Tibial artery (tissue), 4 donors: Measurements from ENCODE around the gene ZNF469.

Experiments
- DNase-seq, 2 donors: peaks; one replicate each; pipeline ENCODE4 v3.0.0-alpha.2; 2019
- H3K27ac ChIP-seq, 2 donors: fragments of 200-600 bp; sonication (generic) in 1 of 2; 1 replicate in 1 of 2; 2 replicates in 1 of 2; pipeline ENCODE4 v1.5.1; 2018 to 2019; ENCODE audit warnings: mild to moderate bottlenecking in 1 of 2
- H3K27me3 ChIP-seq, 2 donors: fragments of 200-600 bp; sonication (generic) in 1 of 2; one replicate each; pipeline versions ENCODE4 v1.5.1 to v1.6.0; 2016 to 2019
- H3K36me3 ChIP-seq, 3 donors: fragments of 200-600 bp; sonication (generic) in 2 of 3; one replicate each; pipeline ENCODE4 v1.5.1; 2016 to 2019; ENCODE audit warnings: mild to moderate bottlenecking in 2 of 3
- H3K4me1 ChIP-seq, 4 donors: fragments of 200-600 bp; sonication (generic) in 2 of 4; 1 replicate in 3 of 4; 2 replicates in 1 of 4; pipeline ENCODE4 v1.5.1; 2016 to 2019
- H3K4me3 ChIP-seq, 2 donors: fragments of 200-600 bp; sonication (generic) in 1 of 2; 1 replicate in 1 of 2; 2 replicates in 1 of 2; pipeline ENCODE4 v1.5.1; 2018 to 2019; ENCODE audit warnings: mild to moderate bottlenecking in 2 of 2
- H3K9me3 ChIP-seq, 3 donors: fragments of 200-600 bp; sonication (generic) in 1 of 3; one replicate each; pipeline ENCODE4 v1.5.1; 2016 to 2019
- intact Hi-C: fragments of 100-400 bp; cut with DNase I; formaldehyde crosslinking; loops from one replicate; pipeline ENCODE4 v1.15.0; 2023; ENCODE audit warnings: low total_unique reads
- TF ChIP-seq, protein P1 (sequence below), 2 experiments: fragments of 200-600 bp in 1 of 2; fragments of 450-650 bp in 1 of 2; IDR thresholded peaks; one replicate each; pipeline ENCODE4 v1.5.1; 2017 to 2019; ENCODE audit warnings: antibody characterized with exemption in 2 of 2, mild to moderate bottlenecking in 1 of 2, moderate library complexity in 1 of 2

The ZNF469 gene

DNA sequence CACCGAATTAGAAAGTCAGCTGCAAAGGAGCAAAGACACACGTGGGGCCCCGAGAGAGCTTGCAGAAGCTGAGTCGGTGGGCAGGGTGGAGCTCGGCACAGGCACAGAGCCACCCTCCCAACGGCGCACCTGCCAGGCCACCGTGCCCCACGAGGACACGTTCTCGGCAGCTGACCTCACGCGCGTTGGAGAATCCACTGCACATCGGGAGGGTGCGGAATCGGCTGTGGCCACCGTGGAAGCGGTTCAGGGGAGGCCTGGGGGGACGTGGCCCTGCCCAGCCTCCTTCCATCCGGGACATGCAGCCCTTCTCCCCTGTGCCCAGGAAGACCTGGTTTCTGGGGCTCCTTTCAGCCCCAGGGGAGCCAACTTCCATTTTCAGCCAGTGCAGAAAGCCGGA is 49.4 kb downstream of the ZNF469 start:
- no peak overlapping the region for H3K27ac ChIP-seq
- peaks cover 0 to 55% of the 10 kb centered on the region in 2 donors for H3K27me3 ChIP-seq
- H3K9me3 ChIP-seq, result no peaks in the 10 kb centered on the region
- H3K36me3 ChIP-seq, result no peaks in the 10 kb centered on the region
- DNase-seq, result no peak
- H3K4me1 ChIP-seq, result peaks cover 0 to 18% (median 0%) of the 10 kb centered on the region in 4 donors
- TF ChIP-seq, protein P1, sequence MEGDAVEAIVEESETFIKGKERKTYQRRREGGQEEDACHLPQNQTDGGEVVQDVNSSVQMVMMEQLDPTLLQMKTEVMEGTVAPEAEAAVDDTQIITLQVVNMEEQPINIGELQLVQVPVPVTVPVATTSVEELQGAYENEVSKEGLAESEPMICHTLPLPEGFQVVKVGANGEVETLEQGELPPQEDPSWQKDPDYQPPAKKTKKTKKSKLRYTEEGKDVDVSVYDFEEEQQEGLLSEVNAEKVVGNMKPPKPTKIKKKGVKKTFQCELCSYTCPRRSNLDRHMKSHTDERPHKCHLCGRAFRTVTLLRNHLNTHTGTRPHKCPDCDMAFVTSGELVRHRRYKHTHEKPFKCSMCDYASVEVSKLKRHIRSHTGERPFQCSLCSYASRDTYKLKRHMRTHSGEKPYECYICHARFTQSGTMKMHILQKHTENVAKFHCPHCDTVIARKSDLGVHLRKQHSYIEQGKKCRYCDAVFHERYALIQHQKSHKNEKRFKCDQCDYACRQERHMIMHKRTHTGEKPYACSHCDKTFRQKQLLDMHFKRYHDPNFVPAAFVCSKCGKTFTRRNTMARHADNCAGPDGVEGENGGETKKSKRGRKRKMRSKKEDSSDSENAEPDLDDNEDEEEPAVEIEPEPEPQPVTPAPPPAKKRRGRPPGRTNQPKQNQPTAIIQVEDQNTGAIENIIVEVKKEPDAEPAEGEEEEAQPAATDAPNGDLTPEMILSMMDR (IDR thresholded peaks at IDR 0.05), result no peak
- no peak overlapping the region for H3K4me3 ChIP-seq
- intact Hi-C loops, result no loop called here
